ENCODE measurements around the gene PRKAR1B.

DNA sequence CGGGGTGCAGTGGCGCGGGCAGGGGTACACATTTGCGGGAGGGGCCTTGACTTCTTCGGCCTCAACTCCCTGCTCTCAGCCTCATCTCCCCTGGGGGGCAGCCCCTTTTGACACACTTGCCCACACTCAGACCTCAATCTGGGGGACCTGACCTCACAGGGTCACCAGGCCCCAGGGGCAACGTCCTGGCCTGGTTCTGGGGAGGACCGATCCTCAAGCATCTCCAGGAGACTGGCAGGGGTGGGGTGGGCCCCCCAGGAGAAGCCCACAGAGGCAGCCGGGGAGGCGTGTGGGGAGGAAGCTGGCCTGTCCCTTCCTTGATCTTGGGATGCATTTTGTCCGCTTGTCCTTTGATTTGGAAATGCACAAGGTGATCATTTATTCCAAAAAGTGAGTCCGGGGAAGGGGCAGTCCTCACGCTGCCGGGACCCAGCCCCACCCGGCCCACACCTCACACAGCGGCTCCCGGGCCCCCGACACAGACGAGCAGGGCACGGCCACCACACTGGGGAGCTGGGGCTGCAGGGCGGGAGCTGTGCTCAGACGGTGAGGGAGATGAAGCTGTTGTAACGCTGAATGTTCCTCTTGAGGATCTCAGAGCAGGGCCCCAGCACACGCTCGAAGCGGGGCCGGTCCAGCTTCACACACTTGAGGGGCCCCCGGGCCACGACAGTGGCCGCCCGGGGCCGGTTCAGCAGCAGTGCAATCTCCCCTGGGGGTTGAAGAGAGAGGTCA, 177.0 kb downstream of the PRKAR1B start:
- TF ChIP-seq, protein P1, sequence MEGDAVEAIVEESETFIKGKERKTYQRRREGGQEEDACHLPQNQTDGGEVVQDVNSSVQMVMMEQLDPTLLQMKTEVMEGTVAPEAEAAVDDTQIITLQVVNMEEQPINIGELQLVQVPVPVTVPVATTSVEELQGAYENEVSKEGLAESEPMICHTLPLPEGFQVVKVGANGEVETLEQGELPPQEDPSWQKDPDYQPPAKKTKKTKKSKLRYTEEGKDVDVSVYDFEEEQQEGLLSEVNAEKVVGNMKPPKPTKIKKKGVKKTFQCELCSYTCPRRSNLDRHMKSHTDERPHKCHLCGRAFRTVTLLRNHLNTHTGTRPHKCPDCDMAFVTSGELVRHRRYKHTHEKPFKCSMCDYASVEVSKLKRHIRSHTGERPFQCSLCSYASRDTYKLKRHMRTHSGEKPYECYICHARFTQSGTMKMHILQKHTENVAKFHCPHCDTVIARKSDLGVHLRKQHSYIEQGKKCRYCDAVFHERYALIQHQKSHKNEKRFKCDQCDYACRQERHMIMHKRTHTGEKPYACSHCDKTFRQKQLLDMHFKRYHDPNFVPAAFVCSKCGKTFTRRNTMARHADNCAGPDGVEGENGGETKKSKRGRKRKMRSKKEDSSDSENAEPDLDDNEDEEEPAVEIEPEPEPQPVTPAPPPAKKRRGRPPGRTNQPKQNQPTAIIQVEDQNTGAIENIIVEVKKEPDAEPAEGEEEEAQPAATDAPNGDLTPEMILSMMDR (conservative IDR thresholded peaks at IDR 0.05; ENCODE audit: low read length): no peak
- TF ChIP-seq EZH2phosphoT487 (IDR thresholded peaks at IDR 0.05; ENCODE audit: borderline replicate concordance, low read depth, low read length): no peak
